Measurements from ENCODE around the gene PHOX2A. TPM values are rescaled to one million over a fixed set of nuclear protein-coding genes. Genes with fewer than 3 reads are reported as not detected.

Gene PHOX2A
- total and polyA plus RNA-seq, 12 donors, result not detected

DNA sequence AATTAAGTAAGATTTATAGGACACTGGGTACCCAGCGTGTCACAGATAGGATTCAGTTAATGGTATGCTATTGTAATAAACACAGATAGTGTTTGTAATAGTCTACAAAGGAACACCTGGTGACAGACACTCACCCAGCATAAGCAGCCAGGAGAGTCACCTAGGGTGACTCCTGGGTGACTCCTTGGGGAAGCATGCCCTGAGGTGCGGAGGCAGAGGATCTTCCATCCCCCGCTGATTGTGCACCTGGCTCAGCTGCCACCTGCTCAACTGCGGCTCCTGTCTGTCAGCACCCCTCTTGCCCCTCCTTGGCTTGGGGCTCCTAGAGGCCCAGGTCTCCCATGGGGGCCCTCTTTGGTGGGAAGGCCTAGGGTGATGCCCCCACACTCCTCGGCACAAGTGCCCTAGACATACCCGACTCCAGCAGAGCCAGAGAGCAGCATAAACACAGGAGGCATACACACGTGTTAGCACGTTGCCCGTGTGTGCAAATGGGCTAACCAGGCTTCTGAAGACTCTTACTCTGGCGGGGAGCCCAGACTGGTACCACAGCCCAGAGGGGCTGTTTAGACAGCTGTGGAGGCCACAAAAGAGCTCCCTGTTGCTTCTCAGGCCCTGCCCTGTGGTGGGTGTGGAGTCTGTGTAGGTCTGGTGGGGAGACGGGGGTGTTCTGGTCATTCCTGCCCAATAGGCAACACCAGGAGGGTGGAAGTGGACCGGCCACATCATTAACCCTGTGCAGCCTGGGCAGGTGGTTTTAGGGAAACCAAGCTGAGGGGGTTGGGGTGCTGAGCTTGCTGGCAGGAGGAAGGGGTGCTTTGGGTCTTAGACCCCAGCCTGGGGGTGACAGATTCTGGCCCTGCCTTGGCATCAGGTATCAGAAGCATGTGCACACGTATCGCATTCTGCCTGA is 16.4 kb downstream of the PHOX2A start:
- H3K36me3 ChIP-seq, result peaks cover 0 to 61% (median 37%) of the 10 kb centered on the region in 9 donors
- no peak overlapping the region for H3K27ac ChIP-seq
- WGBS, 2 donors, result 80 to 86% methylated on average over 14 of the region's 14 CpGs
- H3K27me3 ChIP-seq, result no peaks in the 10 kb centered on the region
- ATAC-seq, result no peak
- no peak overlapping the region for H3K4me3 ChIP-seq
- no peak for TF ChIP-seq CTCF (IDR thresholded peaks at IDR 0.05)
- intact Hi-C loops (cut with DNase I), result loop anchor here in 4 of 10 donors (5.0 to 10.0 kb wide), 3 partner anchors 115 to 213 kb away; partner anchors contain the start of gene ANAPC15 (in 1 of the 4)
- H3K9me3 ChIP-seq, result no peaks in the 10 kb centered on the region
- DNase-seq, result no peak
- peaks cover 5 to 51% (median 26%) of the 10 kb centered on the region in 9 donors for H3K4me1 ChIP-seq

DNA sequence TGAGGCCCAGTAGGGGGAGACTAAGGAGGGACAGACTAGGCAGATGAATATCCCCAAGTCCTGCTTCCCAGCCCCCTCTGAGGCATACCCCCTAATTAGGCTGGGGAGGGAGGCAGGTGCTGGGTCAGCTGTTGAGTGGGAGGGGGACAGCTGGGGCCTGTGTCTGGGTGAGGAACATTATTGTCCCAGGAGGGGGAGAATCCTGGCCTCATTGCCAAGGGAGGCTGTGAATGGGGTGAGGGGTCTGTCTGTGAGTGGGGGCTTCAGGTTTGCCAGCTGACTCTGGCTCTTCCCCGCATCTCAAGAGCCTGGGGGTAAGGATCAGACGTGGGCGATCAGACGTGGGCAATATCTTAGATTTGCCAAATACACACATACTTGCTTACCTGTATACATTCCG is 17.3 kb downstream of the PHOX2A start:
- intact Hi-C loops (cut with DNase I), result loop anchor here in 4 of 10 donors (5.0 to 10.0 kb wide), 3 partner anchors 114 to 212 kb away; partner anchors contain the start of gene ANAPC15 (in 1 of the 4)
- TF ChIP-seq CTCF (IDR thresholded peaks at IDR 0.05), result no peak
- no peak overlapping the region for H3K27ac ChIP-seq

DNA sequence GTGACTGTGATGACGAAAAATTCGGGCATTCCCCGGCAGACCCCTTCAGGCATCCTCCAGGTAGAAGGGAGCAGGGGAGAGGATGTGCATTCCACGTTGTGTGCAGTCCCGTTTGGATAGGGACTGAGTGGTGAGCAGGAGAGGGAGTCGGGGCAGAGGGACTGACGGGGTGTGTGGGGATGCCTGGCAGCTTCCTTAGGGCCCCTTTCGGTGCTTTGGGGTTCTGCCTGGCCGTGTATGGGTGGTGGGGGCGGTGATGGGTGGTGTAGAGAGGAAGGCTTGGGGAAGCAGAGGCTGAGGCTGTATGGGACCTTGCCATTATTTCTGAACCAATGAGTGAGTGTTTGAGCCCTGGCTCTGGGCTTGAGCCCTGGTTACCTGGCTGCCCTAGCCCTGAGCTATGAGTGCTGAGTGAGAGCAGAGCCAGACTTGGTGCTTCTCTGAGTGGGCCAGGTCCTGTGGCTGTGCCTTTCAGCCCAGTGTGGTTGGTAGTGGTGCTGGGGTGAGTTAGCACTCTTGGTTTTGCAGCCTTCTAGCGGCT is 18.5 kb downstream of the PHOX2A start:
- TF ChIP-seq CTCF (IDR thresholded peaks at IDR 0.05), result no peak
- ATAC-seq, result no peak
- Histone ChIP-seq H3K27ac (peak overlapping the region in 8 of 10 donors; percentile 94 to 100 (median 99)), H3K4me3 (peak overlapping the region; percentile 57 to 94 (median 84)), H3K4me1 (peaks cover 5 to 48% (median 21%) of the 10 kb centered on the region in 9 donors), H3K36me3 (peaks cover 0 to 40% (median 18%) of the 10 kb centered on the region in 9 donors), H3K9me3 (no peaks in the 10 kb centered on the region), H3K27me3 (no peaks in the 10 kb centered on the region)
- DNase-seq, result peak in 1 of 2 donors; percentile 4
- intact Hi-C loops (cut with DNase I), result loop anchor here in 4 of 10 donors (5.0 to 10.0 kb wide), 3 partner anchors 113 to 211 kb away; partner anchors contain the start of gene ANAPC15 (in 1 of the 4)
- WGBS, 2 donors, result 17 to 19% methylated on average over 11 of the region's 11 CpGs

More for the DNA sequence above, 17.3 kb downstream of the PHOX2A start:
- ATAC-seq, result no peak
- H3K4me1 ChIP-seq, result peaks cover 5 to 57% (median 26%) of the 10 kb centered on the region in 9 donors
- 86 to 97% methylated on average over 5 of the region's 5 CpGs for WGBS, 2 donors
- H3K4me3 ChIP-seq, result no peak overlapping the region
- peaks cover 0 to 52% (median 28%) of the 10 kb centered on the region in 9 donors for H3K36me3 ChIP-seq
- H3K9me3 ChIP-seq, result no peaks in the 10 kb centered on the region
- no peaks in the 10 kb centered on the region for H3K27me3 ChIP-seq
- DNase-seq, result no peak
